Endothelial cell of umbilical vein (primary cell): ENCODE results near the gene HTRA3.

Experiments used
- EZH2 ChIP-seq: IDR thresholded peaks from 2 replicates; pipeline ENCODE4 v1.6.1; 2012; ENCODE audit warnings: borderline replicate concordance, low read depth, mild to moderate bottlenecking, moderate library complexity, low read length, inconsistent platforms; ENCODE audit not compliant: severe bottlenecking
- JUN ChIP-seq: IDR thresholded peaks from 2 replicates; pipeline ENCODE4 v1.6.1; 2011; ENCODE audit warnings: borderline replicate concordance, low read depth; ENCODE audit not compliant: insufficient read length, insufficient read depth
- MYC ChIP-seq: IDR thresholded peaks from one replicate; pipeline ENCODE4 v1.6.1; 2011; ENCODE audit warnings: mild to moderate bottlenecking, low read depth, low read length
- POLR2A ChIP-seq: IDR thresholded peaks from 2 replicates; pipeline ENCODE4 v1.6.1; 2012; ENCODE audit warnings: low read depth, mild to moderate bottlenecking, control low read depth, low read length
- POLR2AphosphoS5 ChIP-seq: IDR thresholded peaks from 2 replicates; pipeline ENCODE4 v1.6.1; 2012; ENCODE audit warnings: low read depth, mild to moderate bottlenecking, control low read depth, low read length, moderate library complexity; ENCODE audit not compliant: insufficient read depth
- TF ChIP-seq, protein P1 (sequence below), 2 donors: IDR thresholded peaks; 1 replicate in 1 of 2; 2 replicates in 1 of 2; pipeline ENCODE4 v1.5.1; 2011; ENCODE audit warnings: low read length in 2 of 2, mild to moderate bottlenecking in 2 of 2, moderate library complexity in 2 of 2, control low read depth in 1 of 2, inconsistent platforms in 1 of 2, low read depth in 1 of 2; ENCODE audit not compliant: insufficient read depth in 1 of 2; ENCODE audit errors: extremely low read depth in 1 of 2
- TF ChIP-seq, protein P2 (sequence below): IDR thresholded peaks from 2 replicates; pipeline ENCODE4 v1.6.1; 2011; ENCODE audit not compliant: insufficient read depth, insufficient read length

GRCh38 chr4:8314691-8315255, 45.2 kb downstream of the HTRA3 start:
- TF ChIP-seq, protein P1, sequence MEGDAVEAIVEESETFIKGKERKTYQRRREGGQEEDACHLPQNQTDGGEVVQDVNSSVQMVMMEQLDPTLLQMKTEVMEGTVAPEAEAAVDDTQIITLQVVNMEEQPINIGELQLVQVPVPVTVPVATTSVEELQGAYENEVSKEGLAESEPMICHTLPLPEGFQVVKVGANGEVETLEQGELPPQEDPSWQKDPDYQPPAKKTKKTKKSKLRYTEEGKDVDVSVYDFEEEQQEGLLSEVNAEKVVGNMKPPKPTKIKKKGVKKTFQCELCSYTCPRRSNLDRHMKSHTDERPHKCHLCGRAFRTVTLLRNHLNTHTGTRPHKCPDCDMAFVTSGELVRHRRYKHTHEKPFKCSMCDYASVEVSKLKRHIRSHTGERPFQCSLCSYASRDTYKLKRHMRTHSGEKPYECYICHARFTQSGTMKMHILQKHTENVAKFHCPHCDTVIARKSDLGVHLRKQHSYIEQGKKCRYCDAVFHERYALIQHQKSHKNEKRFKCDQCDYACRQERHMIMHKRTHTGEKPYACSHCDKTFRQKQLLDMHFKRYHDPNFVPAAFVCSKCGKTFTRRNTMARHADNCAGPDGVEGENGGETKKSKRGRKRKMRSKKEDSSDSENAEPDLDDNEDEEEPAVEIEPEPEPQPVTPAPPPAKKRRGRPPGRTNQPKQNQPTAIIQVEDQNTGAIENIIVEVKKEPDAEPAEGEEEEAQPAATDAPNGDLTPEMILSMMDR (IDR thresholded peaks at IDR 0.05; ENCODE audit: extremely low read depth in 1 of 2, insufficient read depth in 1 of 2, low read depth in 1 of 2, low read length in 2 of 2): no peak
- TF ChIP-seq EZH2: no peak
- no peak for TF ChIP-seq JUN
- no peak for TF ChIP-seq POLR2AphosphoS5
- TF ChIP-seq POLR2A: no peak
- TF ChIP-seq, protein P2, sequence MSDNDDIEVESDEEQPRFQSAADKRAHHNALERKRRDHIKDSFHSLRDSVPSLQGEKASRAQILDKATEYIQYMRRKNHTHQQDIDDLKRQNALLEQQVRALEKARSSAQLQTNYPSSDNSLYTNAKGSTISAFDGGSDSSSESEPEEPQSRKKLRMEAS: no peak
- TF ChIP-seq MYC: no peak
